Gastroesophageal sphincter (tissue), 4 donors: ENCODE results near the gene ARHGEF4. TPM values are rescaled to one million over a fixed set of nuclear protein-coding genes. Genes with fewer than 3 reads are reported as not detected.
"Not testable (repeated sequence)": the region's sequence is repeated elsewhere in the genome, so short reads cannot be mapped to it uniquely, and the experiment has no call there.

ENCODE experiments used
- ATAC-seq: fragments of 150-250 bp; one replicate; pipeline ENCODE4 v1.9.1; 2016; ENCODE audit warnings: mild to moderate bottlenecking, moderate library complexity
- H3K27ac ChIP-seq, 4 donors: fragments of 200-600 bp; sonication (generic) in 3 of 4; 1 replicate in 3 of 4; 2 replicates in 1 of 4; pipeline ENCODE4 v1.5.1; 2016 to 2019
- H3K27me3 ChIP-seq: fragments of 200-600 bp; sonication (generic); one replicate; pipeline ENCODE4 v1.5.1; 2019
- H3K36me3 ChIP-seq, 2 donors: fragments of 200-600 bp; sonication (generic); one replicate each; pipeline ENCODE4 v1.5.1; 2019; ENCODE audit warnings: control low read depth in 1 of 2
- H3K4me1 ChIP-seq, 3 donors: fragments of 200-600 bp; sonication (generic); 1 replicate in 2 of 3; 2 replicates in 1 of 3; pipeline ENCODE4 v1.5.1; 2016 to 2019; ENCODE audit warnings: control low read depth in 2 of 3
- H3K4me3 ChIP-seq, 2 donors: fragments of 200-600 bp; sonication (generic); one replicate each; pipeline ENCODE4 v1.5.1; 2019; ENCODE audit warnings: mild to moderate bottlenecking in 1 of 2, moderate library complexity in 1 of 2
- H3K9me3 ChIP-seq, 3 donors: fragments of 200-600 bp; sonication (generic); one replicate each; pipeline ENCODE4 v1.5.1; 2017 to 2019; ENCODE audit warnings: control low read depth in 2 of 3
- EP300 ChIP-seq: sonication (generic); formaldehyde crosslinking; IDR thresholded peaks from one replicate; pipeline ENCODE4 v1.6.1; 2017; ENCODE audit warnings: antibody characterized with exemption, mild to moderate bottlenecking
- POLR2A ChIP-seq, 2 donors: fragments of 450-650 bp; IDR thresholded peaks; one replicate each; pipeline ENCODE4 v1.6.1; 2017; ENCODE audit warnings: antibody characterized with exemption in 2 of 2, mild to moderate bottlenecking in 2 of 2, moderate library complexity in 1 of 2
- POLR2AphosphoS5 ChIP-seq: sonication (generic); formaldehyde crosslinking; IDR thresholded peaks from one replicate; pipeline ENCODE4 v1.6.1; 2017; ENCODE audit warnings: antibody characterized with exemption
- WGBS, 2 donors: methylation state at CpG; one replicate each; pipeline ENCODE4 v1.1.5; 2018; ENCODE audit warnings: low coverage in 1 of 2; 5-methylcytosine and 5-hydroxymethylcytosine counted together
- total RNA-seq, 4 donors: library from RNA; depleted of rRNA; stranded (reverse); fragments of >200 nt; gene quantifications; one replicate each; pipeline ENCODE4 v1.1.0, GENCODE V29; 2016
- TF ChIP-seq, protein P1 (sequence below), 4 experiments: fragments of 200-600 bp in 2 of 4; fragments of 450-650 bp in 2 of 4; sonication (generic) in 1 of 4; IDR thresholded peaks; one replicate each; pipeline ENCODE4 v1.5.1; 2017 to 2019; ENCODE audit warnings: antibody characterized with exemption in 4 of 4, mild to moderate bottlenecking in 2 of 4, moderate library complexity in 2 of 4

ARHGEF4 gene
- total RNA-seq, 4 donors from 2014 or later = 15.9 to 59.5 (median 21.8) TPM

DNA sequence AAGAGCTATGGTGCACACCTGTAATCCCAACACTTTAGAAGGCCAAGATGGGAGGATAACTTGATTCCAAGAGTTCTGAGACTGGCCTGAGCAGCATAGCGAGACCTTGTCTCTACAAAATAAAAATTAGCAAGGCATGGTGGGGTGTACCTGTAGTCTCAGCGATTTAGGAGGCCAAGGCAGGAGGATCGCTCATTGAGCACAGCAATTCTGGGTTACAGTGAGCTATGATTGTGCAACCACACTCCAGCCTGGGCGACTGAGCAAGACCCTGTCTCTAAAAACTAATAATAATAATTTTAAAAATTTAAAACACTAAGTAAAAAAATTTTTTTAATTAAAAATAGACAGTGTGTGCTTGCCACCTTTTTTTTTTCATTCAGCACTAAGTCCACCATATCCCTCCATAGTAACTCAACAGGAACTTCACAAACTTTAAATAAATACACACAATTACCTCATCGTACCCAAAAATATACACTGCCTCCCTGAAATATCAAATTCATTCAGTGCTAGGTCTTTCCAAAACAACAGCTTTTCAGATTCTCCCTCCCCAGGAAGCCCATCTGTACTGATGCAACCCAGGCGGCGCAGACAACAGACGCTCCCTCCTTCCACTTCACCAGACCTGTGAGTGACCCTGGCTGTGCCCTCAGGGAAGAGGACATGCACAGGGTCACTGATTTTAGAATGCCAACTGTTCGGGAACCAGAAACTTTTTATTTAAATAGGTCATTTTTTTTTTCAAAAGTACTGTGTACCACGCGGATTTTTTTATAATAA, 227.0 kb downstream of the ARHGEF4 start:
- H3K36me3 ChIP-seq = peaks cover 0 to 42% of the 10 kb centered on the region in 2 donors
- H3K4me3 ChIP-seq = no peak overlapping the region
- 78 to 81% methylated on average over 10 to 11 of the region's 11 CpGs for WGBS, 2 donors
- TF ChIP-seq EP300 = no peak
- TF ChIP-seq POLR2AphosphoS5 = no peak
- TF ChIP-seq, protein P1, sequence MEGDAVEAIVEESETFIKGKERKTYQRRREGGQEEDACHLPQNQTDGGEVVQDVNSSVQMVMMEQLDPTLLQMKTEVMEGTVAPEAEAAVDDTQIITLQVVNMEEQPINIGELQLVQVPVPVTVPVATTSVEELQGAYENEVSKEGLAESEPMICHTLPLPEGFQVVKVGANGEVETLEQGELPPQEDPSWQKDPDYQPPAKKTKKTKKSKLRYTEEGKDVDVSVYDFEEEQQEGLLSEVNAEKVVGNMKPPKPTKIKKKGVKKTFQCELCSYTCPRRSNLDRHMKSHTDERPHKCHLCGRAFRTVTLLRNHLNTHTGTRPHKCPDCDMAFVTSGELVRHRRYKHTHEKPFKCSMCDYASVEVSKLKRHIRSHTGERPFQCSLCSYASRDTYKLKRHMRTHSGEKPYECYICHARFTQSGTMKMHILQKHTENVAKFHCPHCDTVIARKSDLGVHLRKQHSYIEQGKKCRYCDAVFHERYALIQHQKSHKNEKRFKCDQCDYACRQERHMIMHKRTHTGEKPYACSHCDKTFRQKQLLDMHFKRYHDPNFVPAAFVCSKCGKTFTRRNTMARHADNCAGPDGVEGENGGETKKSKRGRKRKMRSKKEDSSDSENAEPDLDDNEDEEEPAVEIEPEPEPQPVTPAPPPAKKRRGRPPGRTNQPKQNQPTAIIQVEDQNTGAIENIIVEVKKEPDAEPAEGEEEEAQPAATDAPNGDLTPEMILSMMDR (IDR thresholded peaks at IDR 0.05) = no peak
- TF ChIP-seq POLR2A (IDR thresholded peaks at IDR 0.05) = no peak
- no peaks in the 10 kb centered on the region for H3K27me3 ChIP-seq
- H3K4me1 ChIP-seq = peaks cover 0 to 59% (median 4%) of the 10 kb centered on the region in 3 donors
- no peak overlapping the region for H3K27ac ChIP-seq
- ATAC-seq = no peak
- H3K9me3 ChIP-seq = no peaks in the 10 kb centered on the region

DNA sequence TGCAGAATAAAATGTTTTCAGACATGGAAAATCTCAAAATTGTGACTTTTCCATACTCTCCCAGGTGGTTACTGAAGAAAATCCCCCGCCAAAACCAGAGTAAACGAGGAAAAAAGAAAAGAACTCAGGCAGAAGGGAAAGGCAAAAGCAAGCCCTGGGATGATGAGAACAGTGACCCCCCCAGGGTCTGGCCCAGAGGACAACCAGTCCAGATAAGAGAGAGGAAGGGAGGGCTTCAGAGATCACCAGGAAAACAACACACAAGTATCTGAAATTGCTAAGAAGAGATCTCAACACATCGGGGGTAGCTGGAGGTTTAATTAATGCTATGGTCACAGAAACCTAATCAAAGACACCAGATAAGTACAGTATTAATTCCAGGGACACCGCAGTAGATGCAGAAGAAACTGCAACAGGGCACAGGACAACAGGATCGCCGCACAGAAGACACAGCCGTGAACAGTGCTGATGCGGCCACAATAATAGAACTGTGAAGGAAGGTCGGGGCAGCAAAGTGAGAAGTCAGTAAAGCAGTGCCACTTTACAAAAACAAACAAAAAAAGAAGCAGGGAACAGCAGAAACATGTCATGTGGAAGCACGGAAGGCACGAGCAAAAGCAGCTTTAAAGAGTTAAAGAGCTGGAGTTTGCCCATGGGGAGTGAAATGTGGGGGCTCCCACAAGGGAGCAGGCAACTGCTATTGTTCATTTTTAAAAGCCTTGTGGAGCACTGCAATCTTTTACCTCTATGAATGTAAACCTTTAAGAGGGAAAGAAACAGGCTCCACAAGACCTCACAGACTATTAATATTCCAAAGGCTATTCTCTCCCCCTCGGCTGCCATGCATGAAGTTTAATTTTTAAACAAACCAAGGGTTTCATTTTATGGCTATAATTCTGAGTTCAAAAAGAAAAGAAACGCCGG, 228.1 kb downstream of the ARHGEF4 start:
- H3K27me3 ChIP-seq = no peaks in the 10 kb centered on the region
- 47 to 67% methylated on average over 7 to 13 of the region's 14 CpGs for WGBS, 2 donors
- H3K4me3 ChIP-seq = no peak overlapping the region
- H3K36me3 ChIP-seq = peaks cover 0 to 45% of the 10 kb centered on the region in 2 donors
- no peaks in the 10 kb centered on the region for H3K9me3 ChIP-seq
- H3K4me1 ChIP-seq = peaks cover 0 to 50% (median 4%) of the 10 kb centered on the region in 3 donors
- TF ChIP-seq POLR2AphosphoS5 = no peak
- TF ChIP-seq POLR2A (IDR thresholded peaks at IDR 0.05) = no peak
- no peak for TF ChIP-seq EP300
- TF ChIP-seq, protein P1 (IDR thresholded peaks at IDR 0.05) = no peak
- no peak overlapping the region for H3K27ac ChIP-seq
- ATAC-seq = no peak

DNA sequence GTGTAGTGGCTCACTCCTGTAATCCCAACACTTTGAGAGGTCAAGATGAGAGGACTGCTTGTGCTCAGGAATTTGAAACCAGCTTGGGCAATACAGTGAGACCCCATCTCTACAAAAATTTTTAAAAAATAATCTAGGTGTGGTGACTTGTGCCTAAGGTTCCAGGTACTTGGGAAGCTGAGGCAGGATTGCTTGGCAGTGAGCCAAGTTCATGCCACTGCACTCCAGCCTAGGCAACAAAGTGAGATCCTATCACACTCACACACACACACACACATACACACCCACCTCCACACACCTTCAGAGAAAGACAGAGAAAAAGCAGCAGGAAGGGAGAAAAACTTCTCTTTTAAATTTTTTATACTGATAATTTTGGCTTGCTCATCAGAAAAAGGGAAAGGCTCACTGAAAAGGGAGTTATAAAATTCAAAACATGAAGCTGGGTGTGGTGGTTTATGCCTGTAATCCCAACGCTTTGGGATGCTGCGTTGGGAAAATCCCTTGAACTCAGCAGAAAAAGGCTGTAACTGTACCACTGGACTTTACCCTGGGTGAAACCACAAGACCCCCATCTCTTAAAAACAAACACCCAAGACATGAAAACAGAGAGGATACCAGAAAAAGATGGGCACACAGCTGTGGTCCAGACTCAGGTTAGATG, 230.9 kb downstream of the ARHGEF4 start:
- Histone ChIP-seq H3K4me1 (peaks cover 0 to 32% (median 4%) of the 10 kb centered on the region in 3 donors), H3K27ac (no peak overlapping the region), H3K36me3 (peaks cover 0 to 65% of the 10 kb centered on the region in 2 donors), H3K9me3 (no peaks in the 10 kb centered on the region), H3K27me3 (no peaks in the 10 kb centered on the region), H3K4me3 (no peak overlapping the region)
- WGBS, 2 donors = 39% methylated on average over 2 of the region's 2 CpGs; no CpG with 5 or more reads in 1 of the 2 donors
- ATAC-seq = no peak
- no peak for TF ChIP-seq EP300
- TF ChIP-seq, protein P1 (IDR thresholded peaks at IDR 0.05) = no peak
- no peak for TF ChIP-seq POLR2A (IDR thresholded peaks at IDR 0.05)
- TF ChIP-seq POLR2AphosphoS5 = no peak

DNA sequence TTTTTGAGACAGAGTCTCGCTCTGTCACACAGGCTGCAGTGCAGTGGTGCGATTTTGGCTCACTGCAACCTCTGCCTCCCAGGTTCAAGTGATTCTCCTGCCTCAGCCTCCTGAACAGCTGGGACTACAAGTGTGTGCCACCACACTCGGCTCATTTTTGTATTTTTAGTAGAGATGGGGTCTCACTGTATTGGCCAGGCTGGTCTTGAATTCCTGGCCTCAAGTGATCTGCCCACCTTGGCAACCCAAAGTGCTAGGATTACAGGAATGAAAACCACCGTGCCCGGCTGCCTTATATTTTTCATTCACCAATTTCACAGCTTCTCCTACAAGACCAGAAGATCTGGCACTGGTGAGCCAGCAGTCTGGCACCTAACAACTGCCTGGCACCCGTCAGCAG, 231.5 kb downstream of the ARHGEF4 start:
- not testable (repeated sequence) for H3K4me3 ChIP-seq, ATAC-seq, H3K27me3 ChIP-seq, H3K9me3 ChIP-seq, H3K27ac ChIP-seq
- H3K4me1 ChIP-seq = peaks cover 0 to 32% (median 4%) of the 10 kb centered on the region in 3 donors
- H3K36me3 ChIP-seq = peaks cover 0 to 62% of the 10 kb centered on the region in 2 donors
- 96 to 100% methylated on average over 2 of the region's 6 CpGs for WGBS, 2 donors

DNA sequence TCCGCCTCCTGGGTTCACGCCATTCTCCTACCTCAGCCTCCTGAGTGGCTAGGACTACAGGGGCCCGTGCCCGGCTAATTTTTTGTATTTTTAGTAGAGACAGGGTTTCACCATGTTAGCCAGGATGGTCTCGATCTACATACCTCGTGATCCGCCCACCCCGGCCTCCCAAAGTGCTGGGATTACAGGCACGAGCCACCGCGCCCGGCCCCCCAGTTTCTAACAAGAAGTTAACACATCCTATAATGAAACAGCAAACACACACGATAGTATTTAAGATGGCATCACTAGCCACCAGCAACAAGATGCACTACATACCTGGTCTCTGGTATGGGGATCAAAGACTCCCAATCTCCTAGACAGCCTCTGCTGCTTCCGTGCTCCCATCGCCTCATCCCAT, 238.9 kb downstream of the ARHGEF4 start:
- ATAC-seq, H3K4me3 ChIP-seq, H3K27me3 ChIP-seq, H3K9me3 ChIP-seq, H3K27ac ChIP-seq: not testable (repeated sequence)
- WGBS, 2 donors = 90 to 100% methylated on average over 1 to 2 of the region's 15 CpGs
- Histone ChIP-seq H3K36me3 (peaks cover 0 to 96% of the 10 kb centered on the region in 2 donors), H3K4me1 (peaks cover 0 to 29% (median 0%) of the 10 kb centered on the region in 3 donors)
